Femur (tissue), 1 donor: ENCODE measurements around the gene TAP1.

Experiments
- DNase-seq: peaks from one replicate; pipeline ENCODE4 v3.0.0-alpha.2; 2017

TAP1 gene

DNA sequence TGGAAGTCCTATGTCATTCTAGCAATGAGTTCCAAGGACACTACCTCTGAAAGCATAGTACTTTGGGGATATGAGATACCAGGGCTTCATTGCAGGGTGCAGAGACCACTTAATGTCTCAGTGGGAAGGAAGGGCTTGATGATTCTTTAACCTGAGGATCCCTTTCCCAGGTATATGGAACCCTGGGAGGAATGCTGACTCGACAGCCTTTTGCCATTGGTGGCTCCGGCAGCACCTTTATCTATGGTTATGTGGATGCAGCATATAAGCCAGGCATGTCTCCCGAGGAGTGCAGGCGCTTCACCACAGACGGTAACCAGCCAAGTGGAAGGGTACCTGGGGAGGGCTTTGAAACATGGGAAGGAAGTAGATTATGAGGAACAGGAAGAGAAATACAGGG, 4.7 kb upstream of the TAP1 start:
- DNase-seq: no peak

DNA sequence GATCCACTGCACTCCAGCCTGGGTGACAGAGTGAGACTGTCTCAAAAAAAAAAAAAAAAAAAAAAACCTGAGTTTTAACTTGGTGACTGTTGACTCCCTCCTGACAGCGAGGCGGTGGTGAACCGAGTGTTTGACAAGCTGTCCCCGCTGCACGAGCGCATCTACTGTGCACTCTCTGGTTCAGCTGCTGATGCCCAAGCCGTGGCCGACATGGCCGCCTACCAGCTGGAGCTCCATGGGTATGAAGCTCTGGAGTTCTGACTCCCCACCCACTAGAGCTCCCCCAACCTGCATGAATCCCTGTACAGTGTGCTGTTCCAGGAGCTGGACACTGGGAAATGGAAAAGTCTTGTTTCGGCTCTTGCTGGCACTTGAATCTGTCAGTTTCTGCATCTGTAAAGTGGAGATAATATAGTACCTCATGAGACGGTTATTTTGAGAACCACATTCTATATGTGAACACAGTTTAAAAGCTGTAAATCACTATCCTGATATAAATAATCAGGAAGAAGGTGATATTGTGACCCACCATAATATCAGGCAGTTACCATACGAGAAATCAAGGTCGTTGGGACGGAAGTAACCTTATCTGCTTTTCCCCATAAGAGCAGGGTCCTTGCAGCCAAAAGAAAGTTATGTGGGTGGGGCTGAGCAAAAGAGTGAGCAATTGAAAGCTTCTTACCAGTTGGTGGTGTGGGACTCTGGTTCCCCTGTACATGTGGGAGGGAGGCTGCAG, 3.8 kb upstream of the TAP1 start:
- no peak for DNase-seq

DNA sequence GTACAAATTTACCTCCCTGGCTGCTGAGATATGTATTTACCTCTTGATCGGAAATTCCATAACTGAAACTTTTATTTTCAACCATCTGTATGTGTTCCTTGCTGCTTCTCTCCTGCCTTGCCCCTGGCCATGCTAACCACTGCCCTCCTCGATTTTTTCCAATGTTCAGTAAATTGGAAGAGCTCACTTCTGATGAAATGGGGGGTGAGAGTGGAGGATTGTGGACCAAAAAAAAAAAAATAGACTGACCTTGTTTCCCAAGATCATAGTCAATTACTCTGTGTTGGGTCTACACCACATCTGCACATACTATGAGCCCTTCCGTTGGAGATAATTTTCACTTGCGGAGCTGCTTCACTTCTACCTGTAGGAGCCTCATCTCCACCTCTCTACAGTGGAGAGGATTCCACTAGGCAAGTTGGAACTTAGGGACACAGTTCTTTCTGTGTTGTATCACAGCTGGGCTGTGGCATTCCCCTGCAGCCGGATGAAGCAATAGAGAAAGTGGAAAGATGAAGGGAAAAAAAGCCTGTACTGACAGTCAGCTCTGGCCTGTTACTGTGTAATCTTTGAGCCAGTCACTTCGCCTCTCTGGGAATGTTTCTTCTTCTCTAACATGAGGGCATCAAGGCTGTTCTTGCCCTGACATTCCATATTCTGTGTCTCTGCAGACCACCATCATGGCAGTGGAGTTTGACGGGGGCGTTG, 2.1 kb upstream of the TAP1 start:
- DNase-seq: no peak

DNA sequence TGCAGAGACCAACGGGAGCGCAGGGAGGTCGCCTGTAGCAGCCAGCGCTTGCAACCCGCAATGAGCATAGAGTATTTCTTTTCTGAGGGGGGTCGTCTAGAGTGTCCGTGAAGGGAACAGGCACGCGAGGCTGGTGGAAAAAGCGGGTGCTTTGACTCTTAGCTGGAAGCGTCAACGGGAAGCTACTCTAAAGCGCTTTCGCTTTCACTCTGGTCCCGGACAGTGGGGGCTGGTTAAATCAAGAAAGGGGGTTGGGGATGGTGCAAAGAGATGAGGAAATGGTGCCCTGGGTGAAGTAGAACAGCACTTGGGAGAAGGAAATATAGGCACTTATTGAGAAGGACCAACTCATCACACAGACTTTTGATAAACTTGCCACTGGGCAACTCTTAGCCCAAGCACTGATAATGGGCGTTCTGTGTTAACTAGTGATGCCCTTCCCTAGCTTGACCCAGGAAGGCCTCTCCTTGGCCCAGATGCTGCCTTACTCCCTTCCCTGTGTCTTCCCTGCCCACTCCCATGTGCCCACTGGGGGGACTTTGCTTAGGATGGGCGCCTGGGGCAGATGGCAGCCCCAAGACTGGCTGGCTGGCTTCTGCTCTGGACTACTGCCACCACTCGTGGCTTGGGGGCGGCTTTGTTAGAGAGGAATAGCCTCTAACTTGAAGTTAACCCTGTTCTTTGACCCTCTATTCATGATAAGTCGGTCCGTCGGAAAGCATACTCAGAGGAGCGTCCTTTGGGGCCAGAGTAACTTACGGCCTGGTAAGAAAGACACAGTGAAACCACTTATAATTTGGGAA, 1.1 kb upstream of the TAP1 start:
- DNase-seq: peak; percentile 52

DNA sequence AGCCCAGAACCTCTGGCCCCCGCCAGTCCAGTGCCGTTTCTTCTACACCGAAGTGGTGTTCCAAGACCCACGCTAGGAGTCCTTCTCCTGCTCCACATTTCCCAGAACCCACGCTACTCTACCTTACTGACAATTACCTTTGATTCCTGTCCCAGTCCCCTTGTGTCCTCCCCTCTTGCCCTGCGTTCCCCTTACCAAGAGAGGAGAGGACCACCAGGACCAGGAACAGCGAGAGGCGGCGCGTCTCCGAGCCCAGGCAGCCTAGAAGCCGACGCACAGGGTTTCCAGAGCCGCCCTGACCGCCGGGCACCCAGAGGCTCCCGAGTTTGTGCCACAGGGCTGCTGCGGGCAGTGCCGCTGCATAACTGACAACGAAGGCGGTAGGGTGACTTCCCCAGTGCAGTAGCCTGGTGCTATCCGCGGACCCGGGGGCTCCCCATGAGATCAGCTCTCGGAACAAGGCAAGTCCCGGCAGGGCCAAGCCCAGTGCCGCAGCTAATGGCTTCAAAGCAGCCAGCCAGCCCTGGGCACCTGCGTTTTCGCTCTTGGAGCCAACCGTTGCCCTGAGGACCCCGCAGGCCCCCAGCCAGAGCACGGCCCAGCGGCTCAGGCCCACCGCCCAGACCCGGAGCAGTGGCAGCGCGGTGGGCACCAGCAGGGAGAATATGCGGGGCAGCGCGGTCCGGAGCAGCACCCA, 512 bp downstream of the TAP1 start:
- DNase-seq: peak; percentile 43

DNA sequence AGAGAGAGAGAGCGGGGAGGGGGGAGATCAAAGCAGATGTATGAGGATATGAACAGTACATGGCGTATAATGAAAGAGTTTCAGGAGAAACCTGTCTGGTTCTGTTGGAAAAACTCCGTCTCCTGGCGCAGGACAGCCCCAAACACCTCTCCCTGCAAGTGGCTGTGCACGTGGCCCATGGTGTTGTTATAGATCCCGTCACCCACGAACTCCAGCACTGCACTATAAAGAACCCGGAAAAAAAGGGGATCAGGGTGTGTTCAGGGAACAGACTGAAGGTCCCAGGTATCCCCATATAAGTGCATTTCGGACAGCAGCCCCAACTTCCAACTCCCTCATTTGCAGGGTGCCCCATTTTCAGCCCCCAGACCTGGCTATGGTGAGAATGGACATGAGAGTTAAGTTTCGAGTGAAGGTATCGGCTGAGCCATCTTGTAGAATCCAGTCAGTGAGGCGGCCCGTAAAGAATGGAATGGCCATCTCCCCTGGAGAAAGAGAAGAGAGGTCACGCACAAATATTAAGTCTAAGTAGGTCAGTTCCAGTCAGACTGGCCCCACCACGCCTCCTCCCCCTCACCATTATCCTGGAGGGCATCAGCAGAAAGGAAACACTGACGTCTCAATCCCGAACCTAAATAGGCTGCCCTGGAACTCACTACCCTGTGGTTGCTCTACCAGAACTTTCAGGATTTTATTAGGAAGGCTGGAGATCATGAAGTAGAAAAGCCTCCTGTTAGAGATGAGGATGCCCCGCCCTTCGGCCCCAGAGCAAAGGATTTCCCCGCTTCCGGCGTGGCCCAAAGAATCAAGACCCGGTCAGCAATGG, 1.3 kb downstream of the TAP1 start:
- DNase-seq: no peak

DNA sequence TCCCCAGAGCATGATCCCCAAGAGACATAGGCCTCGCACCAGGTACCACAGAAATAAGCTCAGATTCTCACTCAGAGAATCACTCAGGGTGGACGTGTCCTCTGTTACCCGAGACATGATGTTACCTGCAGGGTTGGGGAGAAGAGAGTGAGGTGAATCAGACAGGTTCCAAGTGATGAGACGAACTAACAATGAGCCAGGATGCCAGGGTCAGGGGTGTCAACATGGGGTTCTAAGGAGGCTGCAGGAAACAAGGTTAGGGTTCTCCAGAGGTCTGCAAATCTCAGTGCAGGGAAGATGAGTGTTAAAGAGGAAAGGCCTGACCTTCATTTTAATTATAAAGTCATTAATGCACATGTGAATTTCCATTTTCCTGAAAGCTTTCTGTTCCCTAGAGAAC, 2.5 kb downstream of the TAP1 start:
- DNase-seq: no peak

DNA sequence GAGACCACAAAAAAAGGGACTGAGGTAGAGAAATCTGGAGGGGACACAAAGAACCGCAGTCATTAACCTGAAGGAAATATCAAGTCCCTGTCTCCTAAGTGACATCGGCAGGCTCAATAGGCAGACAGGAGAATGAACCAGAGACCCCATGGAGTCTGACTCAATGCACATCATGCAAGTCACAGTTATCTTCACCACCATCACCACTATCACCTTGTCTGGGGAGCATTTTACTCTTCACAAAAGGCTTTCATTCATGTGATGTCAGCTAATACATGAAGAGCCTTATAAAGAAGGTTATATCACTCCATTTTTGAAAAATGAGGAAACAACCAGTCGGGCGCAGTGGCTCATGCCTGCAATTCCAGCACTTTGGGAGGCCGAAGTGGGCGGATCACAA, 4.4 kb downstream of the TAP1 start:
- no peak for DNase-seq

DNA sequence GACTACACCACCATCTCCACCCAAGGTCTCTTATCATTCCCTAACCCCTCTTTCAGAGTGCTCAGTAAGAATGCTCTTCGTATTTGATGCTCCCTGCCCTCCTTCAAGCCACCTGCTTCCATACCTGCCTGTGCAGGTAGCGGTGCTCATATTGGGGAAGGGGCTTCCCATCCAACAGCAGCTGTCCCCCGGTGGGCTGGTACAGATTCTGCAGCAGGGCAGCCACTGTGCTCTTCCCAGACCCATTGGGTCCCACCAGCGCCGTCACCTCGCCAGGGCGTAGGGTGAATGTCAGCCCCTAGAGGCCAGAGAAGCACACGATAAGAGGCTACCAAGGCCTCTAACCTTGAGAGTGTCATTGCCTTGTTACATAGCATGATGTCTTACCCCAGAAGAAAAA, 5.7 kb downstream of the TAP1 start:
- no peak for DNase-seq

DNA sequence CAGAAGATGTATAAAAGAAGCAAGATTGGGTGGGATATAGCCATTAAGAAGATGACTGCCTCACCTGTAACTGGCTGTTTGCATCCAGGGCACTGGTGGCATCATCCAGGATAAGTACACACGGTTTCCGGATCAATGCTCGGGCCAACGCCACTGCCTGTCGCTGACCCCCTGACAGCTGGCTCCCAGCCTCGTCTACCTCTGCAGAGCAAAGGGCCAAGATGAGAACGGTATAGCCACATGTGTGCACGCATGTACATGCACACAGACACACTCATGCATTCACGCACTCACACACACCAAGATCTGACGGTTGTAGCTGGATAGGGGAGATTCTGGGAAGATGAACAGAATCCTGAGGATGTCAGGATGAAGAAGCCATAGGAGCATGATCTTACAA, 6.5 kb downstream of the TAP1 start:
- no peak for DNase-seq

DNA sequence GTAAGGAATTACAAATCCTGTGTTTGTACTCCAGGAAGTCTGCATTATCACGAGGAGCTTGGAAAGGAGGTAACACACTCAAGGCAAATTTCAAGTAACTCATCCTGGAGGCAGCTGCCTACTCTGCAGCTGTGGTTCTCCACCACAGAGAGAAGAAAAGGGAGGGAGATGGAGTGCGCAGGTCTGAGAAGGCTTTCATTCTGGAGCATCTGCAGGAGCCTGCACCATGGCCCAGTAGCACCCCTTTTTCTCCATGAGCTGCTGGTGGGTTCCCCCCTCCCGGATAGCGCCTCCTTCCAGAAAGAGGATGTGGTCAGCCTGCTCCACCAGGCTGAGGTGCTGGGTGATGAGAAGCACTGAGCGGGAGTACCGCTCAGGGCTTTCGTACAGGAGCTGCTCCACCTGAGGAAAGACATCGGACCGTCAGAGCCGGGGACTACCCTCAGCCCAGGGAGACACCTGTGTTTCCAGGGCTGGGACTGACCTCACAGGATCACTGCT, 8.1 kb downstream of the TAP1 start:
- no peak for DNase-seq

DNA sequence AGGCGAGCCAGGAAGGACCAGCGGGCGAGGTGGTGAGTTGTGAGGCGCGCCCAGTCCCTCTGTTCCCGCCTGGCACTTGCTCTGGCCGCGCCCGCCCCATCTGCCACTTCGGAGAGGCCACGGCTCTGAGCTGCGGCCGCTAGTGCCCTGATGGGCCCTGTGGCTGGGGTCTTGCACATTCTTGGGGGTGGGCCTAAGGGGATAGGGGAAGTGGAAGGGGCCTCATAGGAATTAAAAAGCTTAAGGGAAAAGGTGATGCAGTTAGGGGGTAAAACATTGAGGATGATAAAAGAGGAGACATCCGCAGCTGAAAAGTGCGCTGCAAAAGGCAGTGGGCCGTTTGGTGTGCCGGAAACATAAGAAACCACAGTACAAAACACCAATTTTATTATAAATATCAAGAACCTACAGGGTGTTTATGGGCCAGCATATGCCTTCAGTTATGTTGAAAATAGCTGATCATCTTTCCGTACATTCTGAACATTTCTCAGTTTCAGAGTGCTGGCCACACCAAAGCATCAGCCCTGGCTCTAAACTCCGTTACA, 8.6 kb downstream of the TAP1 start:
- DNase-seq: no peak

DNA sequence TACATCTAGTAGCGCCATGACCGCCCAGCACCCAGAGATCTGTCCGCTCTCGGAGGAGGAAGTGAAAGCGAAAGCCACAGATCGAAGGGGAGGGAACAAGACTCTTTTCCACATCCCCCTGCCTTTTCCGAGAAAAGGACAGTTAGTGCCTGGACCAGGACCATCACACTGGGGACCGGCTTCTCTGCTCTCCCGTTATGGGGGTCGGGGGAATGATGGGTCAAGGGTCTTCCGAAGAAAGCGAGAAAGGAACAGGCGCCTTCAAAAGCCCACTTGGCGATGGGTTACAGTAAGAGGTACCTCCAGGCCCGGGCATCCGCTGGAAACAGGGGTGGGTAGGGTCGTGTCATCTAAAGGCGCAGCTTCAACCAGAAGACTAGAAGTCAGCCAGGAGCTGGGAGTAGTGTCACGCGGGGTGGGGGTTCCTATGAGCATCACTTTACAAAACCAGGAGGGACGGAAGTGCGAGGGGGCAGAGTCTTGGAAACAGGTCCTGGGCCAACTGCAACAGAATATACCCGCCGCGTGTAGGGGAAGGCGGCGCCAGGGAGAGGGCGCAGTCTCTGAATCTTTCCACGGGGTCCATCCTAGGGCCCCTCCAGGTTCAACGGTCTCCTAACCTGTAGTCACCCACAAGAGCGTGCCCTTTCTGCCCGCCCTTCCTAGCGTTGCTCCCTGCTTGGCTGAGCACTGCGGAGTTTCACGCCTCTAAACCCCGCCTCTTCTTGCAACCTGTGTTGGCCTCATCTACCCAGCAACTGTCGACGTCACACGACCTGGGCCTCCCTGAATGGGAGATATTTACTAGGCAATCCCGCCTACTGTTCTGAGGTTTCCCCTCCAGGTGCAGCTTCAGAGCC, 9.3 kb downstream of the TAP1 start, which contains the start of gene PSMB8:
Gene PSMB8, minus strand, starts transcription at position 69 of the 860 bp plus-strand sequence. Its CDS starts 51 bp downstream, at position 18.
- peak; percentile 97 for DNase-seq

DNA sequence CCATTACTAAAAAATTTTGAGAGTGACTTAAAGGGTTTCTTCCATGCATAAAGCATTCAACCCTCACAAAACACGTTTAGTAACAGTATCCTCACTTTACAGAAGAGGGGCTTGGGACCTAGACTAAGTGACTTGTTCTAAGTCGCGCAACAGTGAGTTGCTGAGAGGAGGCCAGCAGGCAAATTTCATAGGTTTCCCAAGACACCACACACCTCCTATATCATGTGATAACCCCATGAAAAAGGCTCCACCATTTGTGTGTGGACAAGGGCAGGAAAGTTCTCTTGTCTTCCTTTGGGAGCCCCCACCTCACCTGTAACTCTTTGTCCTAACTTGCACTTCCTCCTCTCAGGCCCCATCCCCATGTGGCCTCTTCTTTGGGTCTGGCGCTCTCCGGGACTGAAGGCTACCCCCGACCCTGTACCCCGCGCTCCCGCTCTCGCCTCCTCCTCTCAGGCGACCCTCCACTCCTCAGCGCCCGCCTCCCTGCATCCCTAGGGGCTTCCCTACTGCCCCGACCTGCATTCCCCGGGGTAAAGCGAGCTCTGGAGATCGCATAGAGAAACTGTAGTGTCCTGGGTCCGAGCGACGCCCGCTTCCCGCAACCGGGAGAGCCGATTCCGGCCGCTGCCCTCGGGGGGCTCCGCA, 10.0 kb downstream of the TAP1 start:
- DNase-seq: no peak

DNA sequence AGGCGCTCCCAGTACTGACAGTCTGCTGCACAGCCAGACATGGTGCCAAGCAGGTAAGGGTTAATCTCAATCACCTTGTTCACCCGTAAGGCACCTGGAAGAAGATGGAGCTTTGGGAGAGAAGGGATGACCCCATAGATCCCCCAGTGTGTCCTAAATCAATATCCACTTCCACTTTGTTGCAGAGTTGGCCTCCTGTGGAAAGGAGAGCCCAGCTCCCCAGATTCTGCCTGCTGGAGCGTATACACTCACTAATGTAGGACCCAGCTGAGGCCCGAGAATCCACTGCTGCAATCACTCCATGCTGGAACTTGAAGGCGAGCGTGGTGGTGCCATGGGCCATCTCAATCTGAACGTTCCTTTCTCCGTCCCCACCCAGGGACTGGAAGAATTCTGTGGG, 10.8 kb downstream of the TAP1 start:
- DNase-seq: no peak

DNA sequence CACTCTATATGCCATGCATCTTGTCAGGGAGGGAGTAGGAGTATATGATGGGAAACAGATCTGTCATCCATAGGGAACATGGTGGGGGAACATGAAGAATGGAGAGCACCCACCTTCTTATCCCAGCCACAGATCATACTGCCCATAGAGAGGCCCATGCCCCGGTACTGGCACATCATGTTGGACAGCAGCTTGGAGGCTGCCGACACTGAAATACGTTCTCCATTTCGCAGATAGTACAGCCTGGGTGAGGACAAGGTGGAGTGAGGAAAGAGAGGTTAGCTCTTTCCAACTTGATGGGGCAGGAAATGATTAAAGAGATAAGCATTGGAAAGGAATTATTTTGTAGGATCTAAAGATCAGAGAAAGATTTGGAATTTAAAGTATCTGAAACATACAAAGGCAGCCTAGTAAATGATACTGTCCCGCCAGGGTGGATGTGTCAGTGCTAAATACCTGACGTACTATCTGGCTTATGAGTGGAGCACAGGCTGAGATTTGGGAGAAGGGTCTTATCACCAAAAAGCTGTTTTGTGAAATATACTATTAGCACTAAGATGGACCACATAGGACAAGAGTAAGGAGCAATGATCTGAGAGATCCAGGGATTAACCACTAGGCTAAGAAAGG, 11.4 kb downstream of the TAP1 start:
- no peak for DNase-seq

DNA sequence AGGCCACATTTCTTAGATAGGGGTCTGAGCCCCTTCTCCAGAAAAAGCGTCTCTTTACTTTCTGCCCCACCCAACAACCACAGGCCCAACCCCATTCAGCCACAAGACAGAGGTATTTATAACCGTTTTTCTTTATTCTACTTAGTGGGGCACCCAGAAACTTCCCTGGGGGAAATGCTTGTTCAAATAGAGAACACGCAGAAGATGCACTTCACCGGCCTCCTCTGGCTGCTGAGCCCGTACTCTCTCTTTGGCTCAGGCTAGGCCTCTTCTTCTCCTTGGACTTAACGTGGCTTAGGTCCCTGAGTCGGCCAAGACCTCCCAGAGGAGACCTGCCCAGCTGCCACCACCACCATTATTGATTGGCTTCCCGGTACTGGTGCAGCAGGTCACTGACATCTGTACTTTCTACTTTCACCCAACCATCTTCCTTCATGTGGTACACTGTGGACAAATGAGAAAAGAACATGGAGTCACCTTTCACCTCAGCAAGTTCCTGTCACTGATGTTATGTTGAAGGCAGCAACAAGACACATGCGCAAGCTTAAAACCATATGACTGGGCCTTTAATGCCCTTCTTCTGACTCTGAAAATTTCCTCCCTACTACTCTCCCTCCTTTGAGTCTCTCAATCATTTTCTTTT, 12.8 kb downstream of the TAP1 start:
- no peak for DNase-seq

DNA sequence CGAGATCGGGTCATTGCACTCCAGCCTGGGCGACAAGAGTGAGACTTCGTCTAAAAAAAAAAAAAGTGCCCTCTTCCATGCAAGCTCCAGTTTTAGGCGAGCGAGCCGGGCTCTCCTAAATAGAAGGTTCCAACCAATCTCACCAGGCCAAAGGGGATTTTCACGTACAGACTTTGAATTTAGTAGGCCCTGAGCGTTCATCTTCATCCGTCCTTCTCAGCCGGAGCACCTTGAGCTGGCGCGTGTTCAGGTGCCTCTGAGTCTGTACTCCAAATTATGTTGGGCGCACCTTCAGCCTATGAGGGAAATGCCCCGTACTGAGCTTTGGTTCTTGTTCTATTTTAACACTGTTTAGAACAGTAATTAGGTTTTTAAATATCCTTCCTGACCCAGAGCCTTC, 14.1 kb downstream of the TAP1 start:
- DNase-seq: no peak
